Activated B cell treated with CpG ODN at 0.5 μM for 24 hours (primary cell): ENCODE measurements around the gene SYNDIG1. TPM values are rescaled to one million over a fixed set of nuclear protein-coding genes. Genes with fewer than 3 reads are reported as not detected.

Experiments used
- ATAC-seq: fragments of 200-7000 bp; cut with Tn5 transposase; one replicate; pipeline ENCODE4 v1.10.0; 2021; ENCODE audit warnings: low read depth, mild to moderate bottlenecking, moderate library complexity
- CTCF ChIA-PET: fragments of 350-600 bp; sonication (Branson Sonifier 250); formaldehyde crosslinking; loops from one replicate; lab custom pipeline; 2021; ENCODE audit warnings: antibody characterized with exemption; lab: Charles Lee
- POLR2A ChIA-PET: fragments of 350-600 bp; sonication (Branson Sonifier 250); formaldehyde crosslinking; loops from one replicate; lab custom pipeline; 2021; ENCODE audit warnings: antibody characterized with exemption; lab: Charles Lee
- DNase-seq: peaks from one replicate; pipeline ENCODE4 v3.0.0; 2022
- H3K27ac Mint-ChIP-seq: one replicate; pipeline ENCODE4 v1.8.0; 2020; ENCODE audit warnings: mixed read lengths
- H3K27me3 Mint-ChIP-seq: one replicate; pipeline ENCODE4 v1.8.0; 2021; ENCODE audit warnings: mixed read lengths
- H3K36me3 Mint-ChIP-seq: one replicate; pipeline ENCODE4 v1.8.0; 2021; ENCODE audit warnings: low read depth, mixed read lengths
- H3K4me1 Mint-ChIP-seq: one replicate; pipeline ENCODE4 v1.8.0; 2021; ENCODE audit warnings: mixed read lengths
- H3K4me3 Mint-ChIP-seq: one replicate; pipeline ENCODE4 v1.8.0; 2020; ENCODE audit warnings: mild to moderate bottlenecking, mixed read lengths
- H3K9me3 Mint-ChIP-seq: one replicate; pipeline ENCODE4 v1.8.0; 2020; ENCODE audit warnings: mixed read lengths
- CTCF ChIP-seq: fragments of 200-600 bp; IDR thresholded peaks from one replicate; pipeline ENCODE4 v1.8.0; 2022; ENCODE audit warnings: antibody characterized with exemption, mild to moderate bottlenecking
- intact Hi-C: fragments of 100-400 bp; cut with micrococcal nuclease; formaldehyde crosslinking; loops from one replicate; pipeline ENCODE4 v1.15.1; 2024
- total RNA-seq: library from RNA; stranded (reverse); gene quantifications from 2 replicates; pipeline ENCODE4 v1.2.3, GENCODE V29; 2022

SYNDIG1 gene
- total RNA-seq, 1 donor from 2014 or later, result not detected

DNA sequence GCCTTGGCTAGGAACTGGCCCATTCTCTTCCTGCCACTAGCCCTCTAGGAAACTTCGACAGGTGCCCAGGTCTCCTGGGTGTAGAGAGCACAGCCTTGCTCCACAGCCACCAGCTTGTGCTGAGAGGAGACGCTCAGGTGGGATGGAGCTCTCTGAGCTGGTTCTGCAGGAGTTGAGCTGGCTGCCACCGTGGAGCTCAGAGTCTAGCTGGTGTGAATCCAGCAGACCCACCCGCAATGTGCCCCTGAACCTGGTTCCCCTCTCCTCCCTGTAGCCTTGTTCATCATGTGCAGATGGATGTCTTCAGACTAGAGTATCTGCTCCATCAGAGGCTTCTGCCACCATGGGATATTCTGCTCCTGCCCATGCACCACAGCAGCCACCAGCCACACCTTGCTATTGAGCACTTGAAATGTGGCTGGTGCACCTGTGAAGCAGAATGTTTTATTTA, 222.5 kb downstream of the SYNDIG1 start:
- Mint-ChIP-seq H3K36me3 (no peaks in the 10 kb centered on the region), H3K4me1 (no peaks in the 10 kb centered on the region), H3K27ac (no peak overlapping the region), H3K27me3 (no peaks in the 10 kb centered on the region), H3K9me3 (peaks cover 9% of the 10 kb centered on the region), H3K4me3 (no peak overlapping the region)
- no peak for TF ChIP-seq CTCF
- ATAC-seq, result no peak
- CTCF ChIA-PET, result no interaction called here
- intact Hi-C loops, result no loop called here
- POLR2A ChIA-PET, result no interaction called here
- no peak for DNase-seq

GRCh38 chr20:24692446-24693200, 223.2 kb downstream of the SYNDIG1 start:
- ATAC-seq (no peak), DNase-seq (no peak)
- intact Hi-C loops, result no loop called here
- H3K4me1 Mint-ChIP-seq, result no peaks in the 10 kb centered on the region
- H3K27me3 Mint-ChIP-seq, result no peaks in the 10 kb centered on the region
- no peaks in the 10 kb centered on the region for H3K36me3 Mint-ChIP-seq
- peaks cover 5% of the 10 kb centered on the region for H3K9me3 Mint-ChIP-seq
- no peak overlapping the region for H3K4me3 Mint-ChIP-seq
- no peak for TF ChIP-seq CTCF
- no peak overlapping the region for H3K27ac Mint-ChIP-seq
- POLR2A ChIA-PET, result no interaction called here
- CTCF ChIA-PET, result no interaction called here

DNA sequence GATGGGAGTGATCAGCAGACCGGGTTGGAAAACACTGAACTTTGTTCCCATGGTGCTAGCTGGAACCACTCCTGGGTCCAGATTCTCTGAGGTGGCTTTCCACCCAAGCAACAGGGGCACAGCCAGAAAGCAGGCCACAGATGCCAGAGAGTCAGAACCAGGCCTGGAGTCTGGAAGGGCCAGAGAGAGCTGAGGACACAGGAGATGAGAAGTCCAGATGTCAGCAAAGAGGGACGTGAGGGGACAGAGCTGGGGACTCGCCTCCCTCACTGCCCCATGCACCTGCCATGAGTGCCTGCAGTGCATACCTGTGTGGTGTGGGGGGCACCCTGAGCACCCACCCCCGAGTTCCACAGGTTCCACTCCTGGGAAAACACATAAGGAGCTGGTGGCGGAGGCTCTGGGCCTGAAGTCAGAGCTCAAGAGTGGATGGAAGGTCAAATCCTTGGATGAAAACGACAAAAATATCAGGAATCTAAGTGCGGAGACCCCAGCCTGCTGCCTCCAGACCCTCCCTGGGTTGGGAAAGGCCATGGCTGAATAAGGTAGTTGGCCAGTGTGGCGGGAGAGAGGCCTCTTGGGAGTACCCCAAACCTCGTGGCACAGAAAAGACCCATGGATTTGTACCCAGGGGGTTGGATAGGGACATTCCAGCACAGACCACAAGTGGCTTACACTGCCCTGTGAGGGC, 224.2 kb downstream of the SYNDIG1 start:
- Mint-ChIP-seq H3K27me3 (no peaks in the 10 kb centered on the region), H3K36me3 (no peaks in the 10 kb centered on the region), H3K4me1 (no peaks in the 10 kb centered on the region), H3K4me3 (no peak overlapping the region), H3K9me3 (no peaks in the 10 kb centered on the region), H3K27ac (no peak overlapping the region)
- ATAC-seq (no peak), DNase-seq (no peak)
- POLR2A ChIA-PET, result no interaction called here
- intact Hi-C loops, result no loop called here
- CTCF ChIA-PET, result no interaction called here
- TF ChIP-seq CTCF, result no peak

DNA sequence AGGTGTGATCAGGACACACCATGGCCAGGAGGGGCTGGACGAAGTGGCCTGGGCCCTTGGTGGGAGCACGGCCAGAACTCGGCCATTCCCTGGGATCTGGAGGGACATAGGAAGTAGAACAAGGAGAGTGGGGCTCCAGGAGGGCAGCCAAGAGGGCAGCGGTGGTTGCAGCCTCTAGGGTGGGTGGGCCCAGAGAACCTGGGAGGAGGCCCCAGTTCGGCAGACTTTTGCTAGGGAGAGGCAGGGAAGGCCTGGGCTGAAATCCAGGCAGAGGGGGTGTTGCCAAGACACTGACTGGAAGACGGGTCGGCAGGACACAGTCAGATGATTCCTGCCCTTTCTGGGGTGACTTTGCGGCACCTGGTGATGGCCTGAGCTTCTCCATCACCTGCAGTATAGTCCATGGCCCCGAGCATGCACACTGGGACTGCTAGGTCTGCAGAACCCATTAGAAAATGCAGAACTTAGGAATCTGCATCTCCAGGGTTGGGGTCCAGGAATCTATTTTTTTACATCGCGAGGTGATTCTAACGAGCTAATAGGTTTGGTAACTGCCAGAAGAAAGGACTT, 224.8 kb downstream of the SYNDIG1 start:
- no peaks in the 10 kb centered on the region for H3K27me3 Mint-ChIP-seq
- H3K9me3 Mint-ChIP-seq, result no peaks in the 10 kb centered on the region
- H3K4me1 Mint-ChIP-seq, result no peaks in the 10 kb centered on the region
- H3K4me3 Mint-ChIP-seq, result no peak overlapping the region
- no peaks in the 10 kb centered on the region for H3K36me3 Mint-ChIP-seq
- no peak overlapping the region for H3K27ac Mint-ChIP-seq
- ChIA-PET POLR2A (no interaction called here), CTCF (no interaction called here)
- no peak for TF ChIP-seq CTCF
- ATAC-seq (no peak), DNase-seq (no peak)
- intact Hi-C loops, result no loop called here
